M059J (cell line): Measurements from ENCODE around the gene UBE2G2. TPM values are rescaled to one million over a fixed set of nuclear protein-coding genes. Genes with fewer than 3 reads are reported as not detected.
"Not testable (repeated sequence)": the region's sequence is repeated elsewhere in the genome, so short reads cannot be mapped to it uniquely, and the experiment has no call there.

Experiments used
- DNase-seq: peaks from one replicate; pipeline ENCODE4 v3.0.0-alpha.2; 2012; ENCODE audit warnings: low read depth
- total RNA-seq: library from RNA; depleted of rRNA; stranded (reverse); fragments of >200 nt; shearing (Covaris generic); gene quantifications from 2 replicates; pipeline ENCODE4 v1.2.3, GENCODE V29; 2014

UBE2G2 gene
- total RNA-seq, 1 experiment from 2014 or later, result 90.6 TPM

GRCh38 chr21:44836349-44836665 is 34.7 kb upstream of the UBE2G2 start:
- no peak for DNase-seq

DNA sequence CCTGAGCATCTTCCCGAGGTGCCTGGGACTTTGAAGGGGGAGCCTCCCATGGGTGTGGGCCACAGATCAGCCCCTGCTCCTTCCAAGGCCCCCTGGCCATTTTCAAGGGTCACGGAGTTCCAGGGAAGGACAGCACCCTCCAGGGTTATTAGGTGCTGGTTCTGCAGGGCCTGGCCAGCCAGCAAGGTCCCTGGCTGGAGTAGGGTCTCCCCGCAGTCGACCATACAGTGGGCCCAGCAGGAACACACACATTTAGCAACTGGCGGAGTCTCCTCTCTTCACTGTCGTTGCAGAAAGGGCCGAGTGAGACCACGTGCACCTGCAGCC is 34.0 kb upstream of the UBE2G2 start:
- DNase-seq, result no peak

DNA sequence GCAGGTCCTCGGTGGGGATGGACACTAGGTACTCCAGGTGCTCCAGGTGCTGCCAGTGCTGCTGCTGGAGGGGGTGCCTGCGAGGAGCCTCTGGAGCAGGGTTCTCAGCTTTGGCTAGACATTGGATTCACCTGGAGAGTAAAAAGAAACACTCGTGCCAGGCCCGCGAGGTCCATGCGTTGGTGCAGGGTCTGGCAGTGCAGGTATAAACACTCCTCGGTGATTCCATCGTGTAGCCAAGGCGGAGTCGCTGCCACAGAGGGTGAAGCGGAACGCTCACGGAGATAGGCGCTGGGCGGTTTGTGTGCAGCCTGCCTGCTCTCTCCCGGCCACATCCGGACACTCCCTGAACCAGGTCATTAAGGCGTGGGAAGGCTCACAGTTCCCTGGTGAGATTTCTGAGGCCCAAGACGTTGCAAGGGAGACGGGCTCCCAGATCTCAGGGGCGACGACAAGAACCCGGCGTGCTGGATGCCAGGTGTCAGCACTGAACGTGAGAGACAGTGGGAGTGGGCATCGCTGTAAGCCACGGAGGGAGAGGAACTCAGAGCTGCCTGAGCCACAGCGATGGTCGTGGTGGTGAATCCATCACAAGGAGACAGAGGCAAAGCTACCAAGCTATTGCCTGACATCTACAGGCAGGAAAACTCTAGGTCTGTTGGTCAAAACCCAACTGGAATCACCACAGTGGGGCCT is 33.5 kb upstream of the UBE2G2 start:
- no peak for DNase-seq

- no peak for DNase-seq
These were observed 32.8 kb upstream of the UBE2G2 start for GRCh38 chr21:44834231-44834950.

- no peak for DNase-seq
These were observed 32.0 kb upstream of the UBE2G2 start for GRCh38 chr21:44833663-44834062.

GRCh38 chr21:44832516-44833255 is 31.1 kb upstream of the UBE2G2 start:
- DNase-seq, result not testable (repeated sequence)

GRCh38 chr21:44831227-44831860 is 29.7 kb upstream of the UBE2G2 start:
- DNase-seq, result no peak

DNA sequence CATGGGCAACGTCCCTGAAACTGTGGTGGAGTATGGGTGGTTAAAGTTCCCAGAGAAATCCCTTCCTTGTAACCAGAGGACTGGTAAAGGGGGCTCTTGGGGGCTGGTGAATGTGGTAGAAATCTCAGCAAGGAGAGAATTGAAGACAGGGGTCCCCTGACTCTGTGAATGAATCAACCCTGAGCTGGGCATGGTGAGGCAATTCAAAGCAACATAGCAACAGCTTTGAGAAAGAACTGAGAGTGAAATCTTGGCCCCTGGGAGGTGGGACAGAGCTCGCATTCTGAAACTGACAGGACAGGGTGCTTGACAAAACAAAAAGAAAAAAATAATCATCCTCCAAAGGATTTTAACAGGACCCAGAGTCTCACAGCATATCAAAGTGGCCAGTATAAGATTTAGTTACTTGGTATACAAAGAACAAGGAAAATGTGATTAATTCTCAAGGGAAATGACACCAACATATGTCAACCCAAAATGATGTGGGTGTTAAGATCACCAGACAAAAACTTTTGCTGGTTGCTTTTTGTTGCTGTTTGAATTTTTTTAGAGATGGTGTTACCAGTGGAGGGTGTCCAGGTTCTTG is 28.0 kb upstream of the UBE2G2 start:
- DNase-seq, result no peak

- DNase-seq, result no peak
These were observed 26.9 kb upstream of the UBE2G2 start for GRCh38 chr21:44828362-44829056.

GRCh38 chr21:44823179-44823660 is 21.6 kb upstream of the UBE2G2 start:
- DNase-seq, result no peak

DNA sequence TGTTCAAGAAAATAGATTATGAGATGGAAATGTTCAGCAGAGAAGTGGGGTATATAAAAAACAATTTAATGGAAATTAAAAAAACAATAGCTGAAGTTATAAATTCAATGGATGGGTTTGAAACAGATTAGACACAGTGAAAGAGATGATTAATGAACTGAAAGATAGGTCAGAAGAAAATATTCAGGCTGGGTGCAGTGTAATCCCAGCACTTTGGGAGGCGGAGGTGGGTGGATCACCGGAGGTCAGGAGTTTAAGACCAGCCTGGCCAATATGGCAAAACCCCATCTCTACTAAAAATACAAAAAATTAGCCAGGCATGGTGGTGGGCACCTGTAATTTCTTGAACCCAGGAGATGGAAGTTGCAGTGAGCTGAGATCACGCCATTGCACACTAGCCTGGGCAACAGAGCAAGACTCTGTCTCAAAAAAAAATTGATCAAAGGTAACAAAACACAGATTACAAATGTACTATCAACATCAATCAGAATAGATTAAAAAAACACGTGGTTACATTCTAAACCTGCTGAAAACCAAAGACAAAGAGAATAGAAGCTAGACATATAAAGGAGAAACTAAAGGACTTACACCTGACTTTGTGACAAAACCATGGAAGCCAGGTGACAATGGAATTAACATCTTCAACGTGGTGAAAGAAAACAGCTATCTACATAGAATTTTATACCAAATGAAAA is 21.0 kb upstream of the UBE2G2 start:
- no peak for DNase-seq

GRCh38 chr21:44820851-44821250 is 19.2 kb upstream of the UBE2G2 start:
- peak; percentile 70 for DNase-seq

- no peak for DNase-seq
These were observed 17.9 kb upstream of the UBE2G2 start for GRCh38 chr21:44819283-44820243.

GRCh38 chr21:44818640-44819011 is 17.0 kb upstream of the UBE2G2 start:
- DNase-seq, result no peak

DNA sequence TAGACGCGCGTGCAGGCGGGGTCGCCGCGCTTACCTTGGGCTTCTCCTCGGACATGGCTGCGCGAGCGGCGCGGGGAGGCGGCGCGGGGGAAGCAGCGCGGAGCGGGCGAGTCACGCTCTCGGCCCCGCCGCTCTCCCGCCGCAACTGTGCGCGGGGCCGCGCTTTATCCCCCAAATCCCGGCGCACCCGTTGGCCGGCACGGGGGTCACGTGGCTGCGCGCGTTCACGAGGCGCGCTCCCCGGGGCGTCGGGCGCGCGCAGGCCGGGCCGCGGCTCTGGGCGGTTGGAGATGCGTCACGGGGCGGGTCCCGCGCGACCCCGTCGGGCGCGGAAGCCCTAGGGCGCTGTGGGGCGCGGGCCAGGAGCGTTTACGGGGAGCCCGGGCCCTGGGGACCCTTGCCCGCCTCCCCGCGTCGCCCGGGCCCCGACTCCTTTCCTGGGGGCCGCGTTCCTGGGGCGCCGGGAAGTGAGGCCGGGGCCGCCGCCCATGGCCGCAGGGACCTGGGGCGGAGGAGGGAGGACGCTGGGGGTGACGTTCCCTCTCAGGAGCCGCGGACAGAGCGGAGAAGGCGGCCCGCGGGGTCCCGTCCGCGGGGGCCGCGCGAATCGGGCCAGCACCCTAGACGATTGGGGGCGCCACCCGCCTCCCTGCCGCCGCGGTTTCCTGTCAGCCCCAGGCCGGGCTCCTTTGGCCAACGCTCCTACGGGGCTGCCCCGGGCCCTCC is 16.5 kb upstream of the UBE2G2 start, which contains the start of gene SUMO3:
TSS of gene SUMO3 (minus strand) at position 149 of the 726 bp plus-strand sequence. CDS start at position 55, 94 bp downstream.
- DNase-seq, result peak; percentile 76

DNA sequence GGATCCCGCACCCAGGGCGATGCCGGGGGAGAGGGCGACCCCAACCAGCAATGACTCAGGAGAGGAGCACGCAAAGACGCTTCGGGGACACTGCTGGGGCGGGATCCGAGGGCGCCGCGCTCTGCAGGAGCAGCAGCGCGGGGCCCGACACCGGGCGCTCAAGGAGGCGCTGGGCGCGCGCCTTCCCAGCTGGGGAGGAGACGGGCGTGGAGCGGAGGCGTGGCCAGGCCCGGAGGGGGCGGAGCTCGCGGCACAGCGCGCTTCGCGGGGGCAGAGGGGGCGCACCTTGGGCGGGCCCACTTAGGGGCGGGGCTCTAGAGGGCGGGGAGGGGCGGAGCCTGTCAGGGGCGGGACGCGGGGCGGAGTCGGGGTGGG is 15.9 kb upstream of the UBE2G2 start:
- DNase-seq, result peak; percentile 61

DNA sequence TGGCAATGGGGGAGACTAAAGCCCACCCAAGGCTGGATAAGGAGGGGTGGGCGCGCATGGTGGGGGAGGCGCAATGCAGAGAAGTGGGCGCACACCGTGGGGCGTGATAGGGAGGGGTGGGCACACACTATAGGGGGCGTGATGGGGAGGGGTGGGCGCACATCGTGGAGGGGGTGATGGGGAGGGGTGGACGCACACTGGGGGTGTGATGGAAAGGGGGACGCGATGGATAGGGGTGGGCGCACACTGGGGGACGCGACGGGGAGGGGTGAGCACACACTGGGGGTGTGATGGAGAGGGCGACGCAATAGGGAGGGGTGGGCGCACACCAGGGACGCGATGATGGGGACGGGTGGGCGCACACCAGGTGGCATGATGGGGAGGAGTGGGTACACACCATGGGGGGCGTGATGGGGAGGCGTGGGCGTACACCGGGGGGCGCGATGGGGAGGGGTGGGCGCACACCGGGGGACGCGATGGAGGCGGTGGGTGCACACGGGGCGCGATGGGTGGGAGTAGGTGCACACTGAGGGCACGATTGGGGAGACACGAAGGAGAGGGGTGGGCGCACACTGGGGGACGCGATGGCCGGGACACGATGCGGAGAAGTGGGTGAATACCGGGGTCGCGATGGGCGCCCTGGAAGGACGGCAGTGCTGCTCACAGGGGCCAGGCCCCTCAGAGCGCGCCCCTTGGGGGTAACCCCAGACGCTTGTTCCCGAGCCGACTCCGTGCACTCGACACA is 15.3 kb upstream of the UBE2G2 start:
- DNase-seq, result no peak
